Measurements from ENCODE around the gene CSMD2.

CSMD2 gene

DNA sequence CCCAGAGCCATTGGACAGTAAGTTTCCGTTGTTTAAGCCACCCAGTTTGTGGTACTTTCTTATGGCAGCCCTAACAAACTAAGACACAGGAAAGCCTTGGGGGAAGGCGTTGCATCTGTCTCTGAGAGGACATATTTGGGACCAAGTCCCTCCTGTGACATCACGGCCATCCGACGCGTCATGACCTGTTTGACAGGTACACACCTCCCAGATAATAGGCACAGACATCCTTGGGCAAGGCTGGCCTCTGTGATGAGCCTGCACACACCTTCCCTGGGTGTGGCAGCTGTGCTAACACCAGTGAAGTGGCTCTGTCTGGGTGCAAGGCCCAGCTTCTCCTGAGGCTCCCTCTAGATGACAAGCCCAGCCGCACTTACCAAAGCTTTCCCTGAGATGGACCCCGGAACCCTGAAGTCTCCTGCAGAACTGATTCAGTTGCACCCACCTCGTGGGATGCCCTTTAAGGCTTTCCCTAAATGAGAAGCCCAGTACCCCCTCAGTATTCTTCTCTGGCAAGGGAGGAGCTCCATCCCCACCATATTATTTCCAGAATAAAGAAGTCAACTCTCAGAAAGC is 556.1 kb downstream of the CSMD2 start:
- no peak overlapping the region for H3K9ac ChIP-seq (ENCODE audit: low read depth, low read length)
- H3K36me3 ChIP-seq (ENCODE audit: control insufficient read depth, insufficient read depth, low read length): no peaks in the 10 kb centered on the region
- H3K27me3 ChIP-seq (ENCODE audit: control insufficient read depth, insufficient read depth, low read length): no peaks in the 10 kb centered on the region
- H3K4me1 ChIP-seq (ENCODE audit: control insufficient read depth, insufficient read depth, low read length): no peaks in the 10 kb centered on the region
- H3K9me3 ChIP-seq (ENCODE audit: control insufficient read depth, insufficient read depth, low read length): no peaks in the 10 kb centered on the region
- H3K4me3 ChIP-seq (ENCODE audit: low read depth, low read length): no peak overlapping the region

DNA sequence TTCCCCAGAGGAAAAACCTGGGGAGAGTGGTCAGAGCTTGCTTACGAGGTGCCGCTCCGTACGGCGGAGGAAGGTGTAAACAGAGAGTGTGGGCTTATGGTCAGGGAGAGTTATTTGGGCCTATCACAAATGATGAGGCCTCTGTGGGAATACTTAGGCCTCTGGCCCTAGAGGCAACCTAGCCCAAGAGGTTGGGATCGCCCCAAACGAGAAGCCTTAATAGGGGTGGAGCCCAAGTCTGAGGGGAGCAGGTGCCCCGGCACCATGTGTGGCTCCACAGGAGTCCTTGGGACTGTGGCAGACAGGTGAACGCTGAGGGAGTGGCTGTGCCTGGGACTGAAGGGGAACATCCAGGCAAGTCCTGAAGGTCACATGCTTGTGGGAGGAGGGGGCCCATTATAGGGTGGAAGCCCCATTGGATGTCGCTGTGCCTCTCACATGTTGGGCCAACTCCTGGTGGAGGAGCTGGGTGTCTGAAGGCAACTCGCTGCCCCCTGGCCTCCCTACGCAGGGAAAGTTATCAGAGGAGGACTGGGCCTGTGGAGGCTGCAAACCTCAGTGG is 557.5 kb downstream of the CSMD2 start:
- H3K4me1 ChIP-seq (ENCODE audit: control insufficient read depth, insufficient read depth, low read length): no peaks in the 10 kb centered on the region
- H3K9me3 ChIP-seq (ENCODE audit: control insufficient read depth, insufficient read depth, low read length): no peaks in the 10 kb centered on the region
- H3K36me3 ChIP-seq (ENCODE audit: control insufficient read depth, insufficient read depth, low read length): no peaks in the 10 kb centered on the region
- H3K4me3 ChIP-seq (ENCODE audit: low read depth, low read length): no peak overlapping the region
- H3K27me3 ChIP-seq (ENCODE audit: control insufficient read depth, insufficient read depth, low read length): no peaks in the 10 kb centered on the region
- no peak overlapping the region for H3K9ac ChIP-seq (ENCODE audit: low read depth, low read length)

DNA sequence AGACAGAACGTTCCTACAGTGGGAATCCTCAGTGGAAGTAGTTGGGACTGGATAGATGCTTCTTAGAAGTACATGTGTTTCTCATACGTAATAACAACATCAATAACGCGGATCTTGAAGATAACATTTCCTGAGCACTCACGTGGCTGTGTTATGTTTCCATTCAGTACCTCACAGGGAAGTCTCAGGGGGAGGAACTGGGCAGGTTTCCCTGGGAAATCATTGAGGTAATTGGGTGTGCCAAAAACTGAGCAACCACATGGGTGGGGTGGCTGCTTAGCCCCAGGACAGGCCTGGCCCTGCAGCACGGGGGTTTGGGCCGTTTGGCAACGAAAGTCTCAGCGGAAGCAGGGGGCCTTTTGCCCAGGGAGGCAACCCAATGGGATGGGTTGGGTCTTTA is 558.8 kb downstream of the CSMD2 start:
- Histone ChIP-seq H3K36me3 (ENCODE audit: control insufficient read depth, insufficient read depth, low read length) (no peaks in the 10 kb centered on the region), H3K9me3 (ENCODE audit: control insufficient read depth, insufficient read depth, low read length) (no peaks in the 10 kb centered on the region), H3K27me3 (ENCODE audit: control insufficient read depth, insufficient read depth, low read length) (no peaks in the 10 kb centered on the region), H3K4me1 (ENCODE audit: control insufficient read depth, insufficient read depth, low read length) (no peaks in the 10 kb centered on the region), H3K4me3 (ENCODE audit: low read depth, low read length) (no peak overlapping the region), H3K9ac (ENCODE audit: low read depth, low read length) (no peak overlapping the region)

DNA sequence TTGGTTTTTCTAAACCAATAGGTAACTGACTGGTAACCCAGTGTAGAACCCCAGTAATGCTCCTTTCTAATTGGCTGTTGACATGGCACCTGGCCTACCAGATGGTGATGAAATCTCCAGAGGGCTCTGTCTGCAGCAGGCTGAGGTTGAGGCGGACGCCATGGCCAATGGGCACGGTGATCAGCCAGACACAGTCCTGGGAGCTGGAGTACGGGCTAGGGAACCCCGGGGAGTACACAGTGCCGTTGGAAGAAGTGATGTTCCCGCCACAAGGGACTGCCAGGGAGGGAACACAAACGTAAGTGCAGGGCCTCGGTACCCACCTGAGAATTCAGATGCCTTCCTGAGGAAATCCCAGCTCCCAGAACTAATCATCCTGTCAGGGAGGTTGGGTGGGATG is 562.8 kb downstream of the CSMD2 start:
- no peaks in the 10 kb centered on the region for H3K9me3 ChIP-seq (ENCODE audit: control insufficient read depth, insufficient read depth, low read length)
- no peaks in the 10 kb centered on the region for H3K27me3 ChIP-seq (ENCODE audit: control insufficient read depth, insufficient read depth, low read length)
- H3K4me1 ChIP-seq (ENCODE audit: control insufficient read depth, insufficient read depth, low read length): no peaks in the 10 kb centered on the region
- H3K4me3 ChIP-seq (ENCODE audit: low read depth, low read length): no peak overlapping the region
- H3K9ac ChIP-seq (ENCODE audit: low read depth, low read length): no peak overlapping the region
- no peaks in the 10 kb centered on the region for H3K36me3 ChIP-seq (ENCODE audit: control insufficient read depth, insufficient read depth, low read length)

DNA sequence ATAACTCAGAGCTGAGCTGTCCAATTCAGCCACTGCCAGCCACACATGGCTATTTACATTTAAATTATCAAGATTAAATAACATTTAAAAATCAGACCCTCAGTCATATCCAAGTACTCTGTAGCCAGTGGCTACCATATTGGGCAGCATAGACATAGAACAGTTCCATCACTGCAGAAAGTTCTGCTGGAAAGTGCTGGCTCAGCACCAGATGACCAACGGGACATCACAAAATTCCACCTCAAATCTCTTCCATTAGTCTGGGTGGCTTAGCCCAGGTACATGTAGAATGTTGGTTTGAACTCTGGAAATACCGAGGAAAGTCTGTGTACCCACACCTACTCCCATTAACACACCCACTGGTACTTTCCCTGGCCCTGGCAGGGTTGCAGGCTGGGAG is 563.3 kb downstream of the CSMD2 start:
- no peak overlapping the region for H3K9ac ChIP-seq (ENCODE audit: low read depth, low read length)
- H3K4me1 ChIP-seq (ENCODE audit: control insufficient read depth, insufficient read depth, low read length): no peaks in the 10 kb centered on the region
- H3K27me3 ChIP-seq (ENCODE audit: control insufficient read depth, insufficient read depth, low read length): no peaks in the 10 kb centered on the region

DNA sequence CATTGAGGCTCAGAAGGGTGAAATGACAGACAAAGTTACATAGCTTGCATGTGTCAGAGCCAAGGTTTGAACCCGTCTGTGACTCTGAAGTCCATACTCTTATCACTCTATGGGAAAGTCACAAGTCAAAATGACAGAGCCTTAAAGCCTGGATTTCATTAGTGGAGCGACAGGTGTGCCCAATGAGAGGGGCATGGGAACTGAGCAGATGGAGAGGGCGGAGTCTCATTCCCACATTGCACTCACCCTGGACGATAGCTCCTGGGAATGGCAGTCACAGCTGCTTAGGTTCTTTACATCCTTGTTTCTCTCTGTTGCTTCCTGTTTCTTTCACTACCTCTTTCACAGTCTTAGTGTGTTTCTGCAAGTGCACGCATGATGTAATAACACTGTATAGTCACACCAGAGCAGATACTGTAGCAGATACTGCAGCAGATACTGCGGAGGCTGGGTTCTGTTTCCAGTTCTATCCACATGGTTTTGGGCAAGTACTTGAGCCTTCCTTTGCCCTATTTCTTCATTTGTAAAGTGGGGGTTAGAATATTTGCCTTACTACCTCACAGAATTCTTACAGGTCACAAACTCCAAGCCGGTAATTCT is 565.4 kb downstream of the CSMD2 start:
- Histone ChIP-seq H3K4me3 (ENCODE audit: low read depth, low read length) (no peak overlapping the region), H3K9me3 (ENCODE audit: control insufficient read depth, insufficient read depth, low read length) (no peaks in the 10 kb centered on the region), H3K4me1 (ENCODE audit: control insufficient read depth, insufficient read depth, low read length) (no peaks in the 10 kb centered on the region), H3K36me3 (ENCODE audit: control insufficient read depth, insufficient read depth, low read length) (no peaks in the 10 kb centered on the region), H3K9ac (ENCODE audit: low read depth, low read length) (no peak overlapping the region), H3K27me3 (ENCODE audit: control insufficient read depth, insufficient read depth, low read length) (no peaks in the 10 kb centered on the region)

More for the DNA sequence above, 563.3 kb downstream of the CSMD2 start:
- no peak overlapping the region for H3K4me3 ChIP-seq (ENCODE audit: low read depth, low read length)
- H3K36me3 ChIP-seq (ENCODE audit: control insufficient read depth, insufficient read depth, low read length): no peaks in the 10 kb centered on the region
- no peaks in the 10 kb centered on the region for H3K9me3 ChIP-seq (ENCODE audit: control insufficient read depth, insufficient read depth, low read length)

DNA sequence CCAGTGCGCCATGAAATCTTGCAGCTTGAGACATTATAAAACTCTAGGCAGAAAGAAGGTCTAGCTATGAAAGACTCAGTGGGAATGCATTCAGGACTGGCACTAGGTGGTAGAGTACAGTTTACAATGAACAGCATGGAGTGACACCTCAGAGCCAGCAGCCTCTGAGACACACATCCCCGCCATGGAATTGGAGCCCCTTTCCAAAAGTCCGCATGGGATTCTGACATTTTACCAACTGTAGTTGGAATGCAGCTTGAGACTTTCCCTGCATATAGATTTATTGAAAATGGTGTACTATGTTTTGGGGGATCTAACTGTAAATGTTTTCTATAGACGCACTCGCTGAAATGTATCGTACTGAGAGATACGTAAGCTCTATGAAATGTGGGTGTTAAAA is 576.3 kb downstream of the CSMD2 start:
- Histone ChIP-seq H3K9me3 (ENCODE audit: control insufficient read depth, insufficient read depth, low read length) (no peaks in the 10 kb centered on the region), H3K36me3 (ENCODE audit: control insufficient read depth, insufficient read depth, low read length) (no peaks in the 10 kb centered on the region)

DNA sequence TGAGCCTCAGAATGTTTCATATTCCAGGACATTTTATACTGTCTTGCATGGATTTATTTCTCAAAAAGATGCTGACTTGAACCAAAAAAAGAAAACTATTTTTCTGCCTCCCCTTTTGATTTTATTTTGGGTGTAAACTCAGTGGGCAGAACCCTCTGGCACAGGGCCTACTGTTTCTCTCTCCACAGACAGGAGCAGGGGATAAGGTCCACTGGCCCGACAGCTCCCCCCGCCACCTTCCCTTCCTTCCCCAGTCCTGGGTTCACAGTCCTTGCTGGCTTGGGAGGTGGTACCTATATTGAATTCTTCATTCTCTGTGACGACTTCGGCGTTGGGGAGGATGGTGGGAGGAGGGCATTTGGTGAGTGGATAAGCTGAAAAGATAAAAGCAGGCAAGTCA is 578.2 kb downstream of the CSMD2 start:
- Histone ChIP-seq H3K36me3 (ENCODE audit: control insufficient read depth, insufficient read depth, low read length) (no peaks in the 10 kb centered on the region), H3K9ac (ENCODE audit: low read depth, low read length) (no peak overlapping the region), H3K9me3 (ENCODE audit: control insufficient read depth, insufficient read depth, low read length) (no peaks in the 10 kb centered on the region), H3K4me1 (ENCODE audit: control insufficient read depth, insufficient read depth, low read length) (no peaks in the 10 kb centered on the region), H3K4me3 (ENCODE audit: low read depth, low read length) (no peak overlapping the region), H3K27me3 (ENCODE audit: control insufficient read depth, insufficient read depth, low read length) (no peaks in the 10 kb centered on the region)

More for the DNA sequence above, 576.3 kb downstream of the CSMD2 start:
- H3K4me3 ChIP-seq (ENCODE audit: low read depth, low read length): no peak overlapping the region
- H3K4me1 ChIP-seq (ENCODE audit: control insufficient read depth, insufficient read depth, low read length): no peaks in the 10 kb centered on the region
- no peak overlapping the region for H3K9ac ChIP-seq (ENCODE audit: low read depth, low read length)
- no peaks in the 10 kb centered on the region for H3K27me3 ChIP-seq (ENCODE audit: control insufficient read depth, insufficient read depth, low read length)

DNA sequence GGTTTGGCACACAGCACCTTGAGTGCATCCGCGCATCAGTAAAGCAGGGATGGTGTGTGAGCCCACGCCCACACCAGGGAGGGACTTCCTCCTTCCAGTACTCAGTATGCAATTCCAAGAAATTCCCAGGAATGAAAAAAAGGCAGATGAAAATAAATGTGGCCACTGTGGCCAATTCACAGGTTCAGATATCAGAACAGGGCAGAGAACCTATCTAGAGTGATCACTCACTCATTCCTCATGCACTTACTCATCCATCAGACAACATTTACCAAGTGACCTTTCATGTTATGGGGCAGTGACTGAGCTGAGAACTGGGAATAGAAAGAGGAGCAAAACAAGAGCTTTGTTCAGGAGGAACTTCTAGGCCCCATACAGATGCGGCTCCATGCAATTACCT is 578.9 kb downstream of the CSMD2 start:
- H3K4me1 ChIP-seq (ENCODE audit: control insufficient read depth, insufficient read depth, low read length): no peaks in the 10 kb centered on the region
- no peaks in the 10 kb centered on the region for H3K36me3 ChIP-seq (ENCODE audit: control insufficient read depth, insufficient read depth, low read length)
- H3K9me3 ChIP-seq (ENCODE audit: control insufficient read depth, insufficient read depth, low read length): no peaks in the 10 kb centered on the region
- H3K27me3 ChIP-seq (ENCODE audit: control insufficient read depth, insufficient read depth, low read length): no peaks in the 10 kb centered on the region
- H3K4me3 ChIP-seq (ENCODE audit: low read depth, low read length): no peak overlapping the region
- no peak overlapping the region for H3K9ac ChIP-seq (ENCODE audit: low read depth, low read length)

DNA sequence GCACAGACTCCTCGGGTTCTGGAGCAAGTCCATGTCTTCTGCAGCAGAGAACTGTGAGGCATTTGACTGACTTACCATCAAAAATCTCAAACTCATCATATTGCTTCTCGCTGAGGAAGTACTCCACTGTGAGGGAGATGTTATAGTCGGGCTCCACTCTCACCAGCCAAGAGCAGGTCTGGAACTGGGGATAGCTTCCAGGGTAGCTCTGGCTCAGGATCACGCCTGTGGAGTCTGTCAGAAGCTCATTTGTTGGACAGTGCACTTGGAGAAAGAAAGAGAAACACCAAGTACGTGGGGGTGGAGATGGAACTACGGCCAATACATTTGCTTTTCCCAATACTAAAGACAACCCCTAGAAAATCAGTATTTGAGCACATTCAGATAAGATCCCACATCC is 581.5 kb downstream of the CSMD2 start:
- H3K9me3 ChIP-seq (ENCODE audit: control insufficient read depth, insufficient read depth, low read length): no peaks in the 10 kb centered on the region
- H3K27me3 ChIP-seq (ENCODE audit: control insufficient read depth, insufficient read depth, low read length): no peaks in the 10 kb centered on the region
- H3K36me3 ChIP-seq (ENCODE audit: control insufficient read depth, insufficient read depth, low read length): no peaks in the 10 kb centered on the region
- no peaks in the 10 kb centered on the region for H3K4me1 ChIP-seq (ENCODE audit: control insufficient read depth, insufficient read depth, low read length)
- no peak overlapping the region for H3K4me3 ChIP-seq (ENCODE audit: low read depth, low read length)
- no peak overlapping the region for H3K9ac ChIP-seq (ENCODE audit: low read depth, low read length)

DNA sequence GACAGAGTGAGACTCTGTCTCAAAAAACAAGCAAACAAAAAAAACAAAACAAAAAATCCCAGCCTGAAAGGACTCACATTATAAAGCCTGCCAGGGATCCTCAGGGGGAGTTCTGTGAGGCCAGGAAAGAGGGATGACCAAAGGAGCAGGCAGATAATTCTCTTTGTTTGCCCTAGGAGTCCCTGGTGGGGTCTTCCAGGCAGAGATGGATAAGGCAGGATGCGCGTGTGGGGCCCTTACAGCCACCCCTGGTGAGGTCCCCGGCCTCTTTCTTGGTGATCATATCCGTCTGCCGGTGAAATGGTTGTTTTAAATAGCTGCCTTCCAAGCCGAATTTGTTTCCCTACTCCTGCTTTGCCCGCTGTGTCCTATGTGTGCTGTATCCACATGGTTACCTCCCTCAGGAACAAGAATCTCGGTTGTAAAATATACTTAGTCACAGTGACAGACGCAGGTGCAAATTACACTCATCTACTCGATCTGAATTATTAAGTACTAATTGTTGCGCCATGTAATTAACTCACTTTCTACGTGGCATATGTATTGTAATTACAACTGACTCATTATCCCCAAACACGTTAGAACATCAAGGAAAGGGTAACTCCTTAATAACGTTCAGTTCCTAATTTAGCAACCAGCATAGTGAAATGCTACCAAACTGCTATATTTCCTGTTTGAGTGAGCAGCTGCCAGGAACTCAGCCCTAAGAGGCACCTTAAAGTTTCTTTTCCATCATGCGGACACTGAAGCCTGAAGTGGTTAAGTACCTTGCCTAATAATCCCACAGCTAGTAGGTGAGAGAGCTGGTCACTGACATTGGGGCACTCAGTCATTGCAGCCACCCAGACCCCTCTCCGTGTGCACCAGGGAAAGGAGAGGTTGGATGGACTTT is 586.2 kb downstream of the CSMD2 start:
- H3K4me3 ChIP-seq (ENCODE audit: low read depth, low read length): no peak overlapping the region
- no peaks in the 10 kb centered on the region for H3K36me3 ChIP-seq (ENCODE audit: control insufficient read depth, insufficient read depth, low read length)
- H3K27me3 ChIP-seq (ENCODE audit: control insufficient read depth, insufficient read depth, low read length): no peaks in the 10 kb centered on the region
- H3K9ac ChIP-seq (ENCODE audit: low read depth, low read length): no peak overlapping the region
- peaks cover 6% of the 10 kb centered on the region for H3K4me1 ChIP-seq (ENCODE audit: control insufficient read depth, insufficient read depth, low read length)
- H3K9me3 ChIP-seq (ENCODE audit: control insufficient read depth, insufficient read depth, low read length): no peaks in the 10 kb centered on the region
